ENCODE measurements around the gene KIF17.

Gene KIF17

GRCh38 chr1:20634065-20634593 is 83.7 kb downstream of the KIF17 start:
- H3K79me2 ChIP-seq (ENCODE audit: control insufficient read depth, low read length): no peaks in the 10 kb centered on the region
- H3K4me1 ChIP-seq (ENCODE audit: control insufficient read depth, low read length): peaks cover 12% of the 10 kb centered on the region
- no peak overlapping the region for H3K27ac ChIP-seq (ENCODE audit: low read depth, low read length)
- H3K9me2 ChIP-seq (replicated peaks; ENCODE audit: control insufficient read depth, low read length): no peaks in the 10 kb centered on the region
- H3K9me3 ChIP-seq (ENCODE audit: control insufficient read depth, insufficient read depth, low read length): no peaks in the 10 kb centered on the region
- 0 out of 2 replicates have a peak, but pooled peaks cover 5% of the 10 kb centered on the region for H3K27me3 ChIP-seq (ENCODE audit: control insufficient read depth, low read length)
- H3K36me3 ChIP-seq (ENCODE audit: control insufficient read depth, low read length): no peaks in the 10 kb centered on the region
- TF ChIP-seq, protein P1, sequence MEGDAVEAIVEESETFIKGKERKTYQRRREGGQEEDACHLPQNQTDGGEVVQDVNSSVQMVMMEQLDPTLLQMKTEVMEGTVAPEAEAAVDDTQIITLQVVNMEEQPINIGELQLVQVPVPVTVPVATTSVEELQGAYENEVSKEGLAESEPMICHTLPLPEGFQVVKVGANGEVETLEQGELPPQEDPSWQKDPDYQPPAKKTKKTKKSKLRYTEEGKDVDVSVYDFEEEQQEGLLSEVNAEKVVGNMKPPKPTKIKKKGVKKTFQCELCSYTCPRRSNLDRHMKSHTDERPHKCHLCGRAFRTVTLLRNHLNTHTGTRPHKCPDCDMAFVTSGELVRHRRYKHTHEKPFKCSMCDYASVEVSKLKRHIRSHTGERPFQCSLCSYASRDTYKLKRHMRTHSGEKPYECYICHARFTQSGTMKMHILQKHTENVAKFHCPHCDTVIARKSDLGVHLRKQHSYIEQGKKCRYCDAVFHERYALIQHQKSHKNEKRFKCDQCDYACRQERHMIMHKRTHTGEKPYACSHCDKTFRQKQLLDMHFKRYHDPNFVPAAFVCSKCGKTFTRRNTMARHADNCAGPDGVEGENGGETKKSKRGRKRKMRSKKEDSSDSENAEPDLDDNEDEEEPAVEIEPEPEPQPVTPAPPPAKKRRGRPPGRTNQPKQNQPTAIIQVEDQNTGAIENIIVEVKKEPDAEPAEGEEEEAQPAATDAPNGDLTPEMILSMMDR (IDR thresholded peaks at IDR 0.05; ENCODE audit: low read depth, low read length, poor library complexity, severe bottlenecking): no peak
- no peak for TF ChIP-seq EZH2phosphoT487 (IDR thresholded peaks at IDR 0.05; ENCODE audit: borderline replicate concordance, low read length)
- no peaks in the 10 kb centered on the region for H3F3A ChIP-seq (ENCODE audit: control insufficient read depth, insufficient read depth)
- no peaks in the 10 kb centered on the region for H4K20me1 ChIP-seq (ENCODE audit: control insufficient read depth, insufficient read depth, low read depth, low read length)
- H3K4me2 ChIP-seq (ENCODE audit: low read length): peak overlapping the region; percentile 84
- peak overlapping the region; percentile 82 for H3K4me3 ChIP-seq (ENCODE audit: low read length)

- Histone ChIP-seq H4K20me1 (ENCODE audit: control insufficient read depth, insufficient read depth, low read depth, low read length) (no peaks in the 10 kb centered on the region), H3K27ac (ENCODE audit: low read depth, low read length) (no peak within 1 kb of the TSS), H3K79me2 (ENCODE audit: control insufficient read depth, low read length) (no peaks in the 10 kb centered on the region), H3K27me3 (ENCODE audit: control insufficient read depth, low read length) (0 out of 2 replicates have a peak, but pooled peaks cover 5% of the 10 kb centered on the region), H3F3A (ENCODE audit: control insufficient read depth, insufficient read depth) (no peaks in the 10 kb centered on the region), H3K9me3 (ENCODE audit: control insufficient read depth, insufficient read depth, low read length) (no peaks in the 10 kb centered on the region), H3K4me2 (ENCODE audit: low read length) (peak within 1 kb of the TSS; percentile 84), H3K36me3 (ENCODE audit: control insufficient read depth, low read length) (no peaks in the 10 kb centered on the region), H3K4me3 (ENCODE audit: low read length) (peak within 1 kb of the TSS; percentile 82), H3K4me1 (ENCODE audit: control insufficient read depth, low read length) (peaks cover 12% of the 10 kb centered on the region), H3K9me2 (replicated peaks; ENCODE audit: control insufficient read depth, low read length) (no peaks in the 10 kb centered on the region)
- TF ChIP-seq, protein P1 (IDR thresholded peaks at IDR 0.05; ENCODE audit: low read depth, low read length, poor library complexity, severe bottlenecking): peak; percentile 98
- TF ChIP-seq EZH2phosphoT487 (IDR thresholded peaks at IDR 0.05; ENCODE audit: borderline replicate concordance, low read length): no peak
These were observed 84.4 kb downstream of the KIF17 start, which contains the start of gene PINK1 for GRCh38 chr1:20633190-20634064. Gene PINK1 (plus strand): TSS chr1:20633458. CDS start chr1:20633549, 91 bp downstream.

DNA sequence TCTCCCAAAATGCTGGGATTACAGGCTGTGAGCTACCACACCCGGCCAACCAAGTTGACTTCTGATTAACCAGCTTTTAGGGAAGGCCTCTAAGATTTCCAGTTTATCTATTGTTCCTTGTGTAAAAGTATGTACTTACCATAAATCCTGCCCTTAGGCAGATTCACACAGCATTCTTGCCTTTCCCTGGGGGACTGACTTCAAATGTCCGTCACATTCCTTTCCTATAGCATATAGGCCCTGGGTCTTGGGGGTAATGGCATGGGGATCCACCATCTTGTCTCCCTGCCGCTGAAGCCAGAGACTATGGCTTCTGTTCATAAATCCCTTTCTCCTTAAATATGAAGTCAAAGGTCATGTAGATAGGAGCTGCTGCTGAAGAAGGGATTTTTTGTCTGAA is 85.4 kb downstream of the KIF17 start:
- H3K27ac ChIP-seq (ENCODE audit: low read depth, low read length): no peak overlapping the region
- no peaks in the 10 kb centered on the region for H3K36me3 ChIP-seq (ENCODE audit: control insufficient read depth, low read length)
- no peaks in the 10 kb centered on the region for H3F3A ChIP-seq (ENCODE audit: control insufficient read depth, insufficient read depth)
- no peak for TF ChIP-seq EZH2phosphoT487 (IDR thresholded peaks at IDR 0.05; ENCODE audit: borderline replicate concordance, low read length)
- TF ChIP-seq, protein P1 (IDR thresholded peaks at IDR 0.05; ENCODE audit: low read depth, low read length, poor library complexity, severe bottlenecking): no peak
- 0 out of 2 replicates have a peak, but pooled peaks cover 5% of the 10 kb centered on the region for H3K27me3 ChIP-seq (ENCODE audit: control insufficient read depth, low read length)
- no peaks in the 10 kb centered on the region for H3K79me2 ChIP-seq (ENCODE audit: control insufficient read depth, low read length)
- H3K9me3 ChIP-seq (ENCODE audit: control insufficient read depth, insufficient read depth, low read length): no peaks in the 10 kb centered on the region
- H3K9me2 ChIP-seq (replicated peaks; ENCODE audit: control insufficient read depth, low read length): no peaks in the 10 kb centered on the region
- no peaks in the 10 kb centered on the region for H4K20me1 ChIP-seq (ENCODE audit: control insufficient read depth, insufficient read depth, low read depth, low read length)
- H3K4me2 ChIP-seq (ENCODE audit: low read length): no peak overlapping the region
- peaks cover 12% of the 10 kb centered on the region for H3K4me1 ChIP-seq (ENCODE audit: control insufficient read depth, low read length)
- H3K4me3 ChIP-seq (ENCODE audit: low read length): no peak overlapping the region

Data from DOHH2 (cell line).